Gastrocnemius medialis (tissue), 4 donors: ENCODE measurements around the gene NUDT5. TPM values are rescaled to one million over a fixed set of nuclear protein-coding genes. Genes with fewer than 3 reads are reported as not detected.

Experiments used
- ATAC-seq, 2 donors: fragments of 150-250 bp; one replicate each; pipeline ENCODE4 v1.9.1; 2016
- DNase-seq, 2 donors: peaks; one replicate each; pipeline ENCODE4 v3.0.0-alpha.2; 2019
- H3K27ac ChIP-seq, 4 donors: fragments of 200-600 bp; sonication (generic); 1 replicate in 1 of 4; 2 replicates in 3 of 4; pipeline ENCODE4 v1.5.1; 2016 to 2018; ENCODE audit warnings: mild to moderate bottlenecking in 2 of 4, moderate library complexity in 1 of 4
- H3K27me3 ChIP-seq, 3 donors: fragments of 200-600 bp; sonication (generic) in 2 of 3; 1 replicate in 1 of 3; 2 replicates in 2 of 3; pipeline versions ENCODE4 v1.5.1 to v1.6.0; 2016 to 2019; ENCODE audit warnings: mild to moderate bottlenecking in 1 of 3, moderate library complexity in 1 of 3
- H3K36me3 ChIP-seq, 2 donors: fragments of 200-600 bp; sonication (generic) in 1 of 2; one replicate each; pipeline ENCODE4 v1.5.1; 2017 to 2018
- H3K4me1 ChIP-seq, 2 donors: fragments of 200-600 bp; sonication (generic) in 1 of 2; one replicate each; pipeline ENCODE4 v1.5.1; 2016 to 2017; ENCODE audit warnings: mild to moderate bottlenecking in 2 of 2
- H3K4me3 ChIP-seq, 4 donors: fragments of 200-600 bp; sonication (generic) in 3 of 4; 1 replicate in 1 of 4; 2 replicates in 3 of 4; pipeline ENCODE4 v1.5.1; 2016 to 2019; ENCODE audit warnings: mild to moderate bottlenecking in 2 of 4
- H3K9me3 ChIP-seq, 3 donors: fragments of 200-600 bp; sonication (generic) in 2 of 3; 1 replicate in 1 of 3; 2 replicates in 2 of 3; pipeline ENCODE4 v1.5.1; 2016 to 2019
- POLR2A ChIP-seq, 2 donors: fragments of 450-650 bp; IDR thresholded peaks; one replicate each; pipeline ENCODE4 v1.6.1; 2017; ENCODE audit warnings: antibody characterized with exemption in 2 of 2, mild to moderate bottlenecking in 2 of 2, moderate library complexity in 2 of 2
- in situ Hi-C, 4 donors: fragments of 200-750 bp; cut with MboI; loops; one replicate each; pipeline versions ENCODE4 v1.15.0 to v1.8.0; 2017; ENCODE audit warnings: low sequenced_read_pairs in 4 of 4
- intact Hi-C: fragments of 100-400 bp; cut with DNase I; formaldehyde crosslinking; loops from one replicate; pipeline ENCODE4 v1.15.1; 2023; ENCODE audit warnings: low total_unique reads
- total RNA-seq, 4 donors: library from RNA; depleted of rRNA; stranded (reverse); fragments of >200 nt; gene quantifications; one replicate each; pipeline versions ENCODE4 v1.1.0 to v1.2.3, GENCODE V29; 2016
- TF ChIP-seq, protein P1 (sequence below), 5 experiments: fragments of 450-650 bp in 3 of 5; fragments of 200-600 bp in 2 of 5; sonication (generic) in 2 of 5; IDR thresholded peaks in 4 of 5; conservative IDR thresholded peaks in 1 of 5; 1 replicate in 4 of 5; 2 replicates in 1 of 5; pipeline ENCODE4 v1.5.1; 2016 to 2019; ENCODE audit warnings: antibody characterized with exemption in 5 of 5, mild to moderate bottlenecking in 3 of 5, moderate library complexity in 3 of 5

The NUDT5 gene
- total RNA-seq, 4 donors from 2014 or later: 5.1 to 8.2 (median 5.6) TPM

DNA sequence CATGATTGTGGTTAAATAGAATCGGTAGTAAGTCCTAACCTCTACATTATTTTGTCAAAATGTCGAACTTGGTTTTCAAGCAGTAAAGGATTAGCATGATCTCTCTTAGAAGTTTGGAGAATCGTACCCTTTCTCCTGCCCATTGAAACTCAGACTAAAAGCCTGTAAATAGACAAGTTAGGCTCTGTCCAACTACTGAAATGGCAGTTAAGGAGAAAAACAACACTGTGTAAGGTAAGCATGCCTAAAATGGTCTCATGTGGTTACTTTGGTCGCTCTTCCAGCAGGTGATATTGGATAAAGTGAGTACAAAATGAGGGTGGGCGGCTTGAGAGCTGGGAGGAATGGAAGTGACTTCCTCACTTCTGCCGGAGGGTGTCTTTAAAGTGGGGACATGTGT lies 41.2 kb downstream of the NUDT5 start:
- Histone ChIP-seq H3K4me3 (no peak overlapping the region), H3K27me3 (no peaks in the 10 kb centered on the region), H3K9me3 (no peaks in the 10 kb centered on the region), H3K27ac (no peak overlapping the region), H3K36me3 (peaks cover 0 to 24% of the 10 kb centered on the region in 2 donors), H3K4me1 (no peaks in the 10 kb centered on the region)
- in situ Hi-C loops (no loop called here), intact Hi-C loops (no loop called here)
- TF ChIP-seq, protein P1, sequence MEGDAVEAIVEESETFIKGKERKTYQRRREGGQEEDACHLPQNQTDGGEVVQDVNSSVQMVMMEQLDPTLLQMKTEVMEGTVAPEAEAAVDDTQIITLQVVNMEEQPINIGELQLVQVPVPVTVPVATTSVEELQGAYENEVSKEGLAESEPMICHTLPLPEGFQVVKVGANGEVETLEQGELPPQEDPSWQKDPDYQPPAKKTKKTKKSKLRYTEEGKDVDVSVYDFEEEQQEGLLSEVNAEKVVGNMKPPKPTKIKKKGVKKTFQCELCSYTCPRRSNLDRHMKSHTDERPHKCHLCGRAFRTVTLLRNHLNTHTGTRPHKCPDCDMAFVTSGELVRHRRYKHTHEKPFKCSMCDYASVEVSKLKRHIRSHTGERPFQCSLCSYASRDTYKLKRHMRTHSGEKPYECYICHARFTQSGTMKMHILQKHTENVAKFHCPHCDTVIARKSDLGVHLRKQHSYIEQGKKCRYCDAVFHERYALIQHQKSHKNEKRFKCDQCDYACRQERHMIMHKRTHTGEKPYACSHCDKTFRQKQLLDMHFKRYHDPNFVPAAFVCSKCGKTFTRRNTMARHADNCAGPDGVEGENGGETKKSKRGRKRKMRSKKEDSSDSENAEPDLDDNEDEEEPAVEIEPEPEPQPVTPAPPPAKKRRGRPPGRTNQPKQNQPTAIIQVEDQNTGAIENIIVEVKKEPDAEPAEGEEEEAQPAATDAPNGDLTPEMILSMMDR (IDR thresholded peaks at IDR 0.05 in 4 of 5, conservative IDR thresholded peaks at IDR 0.05 in 1 of 5): no peak
- no peak for TF ChIP-seq POLR2A (IDR thresholded peaks at IDR 0.05)
- DNase-seq (no peak), ATAC-seq (no peak)

DNA sequence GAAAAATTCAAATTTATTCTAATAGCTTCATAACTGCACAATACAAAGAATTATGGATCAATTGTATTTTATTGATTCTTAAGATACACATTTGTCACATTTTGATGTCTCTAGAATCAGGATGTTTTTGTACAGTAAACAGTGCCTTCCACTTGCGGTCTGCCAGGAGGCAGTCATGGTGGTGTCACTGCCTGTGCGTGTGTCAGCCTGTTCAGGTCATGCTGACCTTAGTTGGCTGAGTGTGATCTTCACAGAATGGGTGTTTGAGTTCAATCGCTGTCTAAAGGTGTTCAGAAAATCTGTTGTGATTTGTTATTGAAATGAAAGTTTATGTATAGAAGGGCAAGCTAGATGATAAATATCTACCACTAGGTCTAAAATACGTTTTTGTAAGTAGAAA lies 45.5 kb downstream of the NUDT5 start:
- H3K27me3 ChIP-seq: no peaks in the 10 kb centered on the region
- H3K9me3 ChIP-seq: no peaks in the 10 kb centered on the region
- ATAC-seq (no peak), DNase-seq (no peak)
- TF ChIP-seq, protein P1 (IDR thresholded peaks at IDR 0.05 in 4 of 5, conservative IDR thresholded peaks at IDR 0.05 in 1 of 5): no peak
- H3K4me1 ChIP-seq: no peaks in the 10 kb centered on the region
- in situ Hi-C loops: no loop called here
- H3K4me3 ChIP-seq: no peak overlapping the region
- peaks cover 0 to 14% of the 10 kb centered on the region in 2 donors for H3K36me3 ChIP-seq
- H3K27ac ChIP-seq: no peak overlapping the region
- intact Hi-C loops: no loop called here

DNA sequence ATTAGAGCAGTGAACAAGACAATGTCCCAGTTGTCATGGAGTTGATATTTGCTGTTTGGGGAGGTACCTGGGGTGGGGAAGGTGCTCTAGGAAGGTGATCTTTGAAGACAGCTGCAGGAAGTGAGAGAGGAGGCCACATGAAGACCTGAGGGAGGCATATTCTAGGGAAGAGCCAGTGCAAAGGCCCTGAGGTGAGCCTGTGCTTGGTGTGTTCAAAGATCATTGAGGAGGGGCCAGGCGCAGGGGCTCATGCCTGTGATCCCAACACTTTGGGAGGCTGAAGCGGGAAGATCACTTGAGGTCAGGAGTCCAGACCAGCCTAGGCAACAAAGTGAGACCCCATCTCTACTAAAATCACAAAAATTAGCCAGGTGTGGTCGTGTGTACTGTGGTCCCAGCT lies 51.2 kb downstream of the NUDT5 start:
- Histone ChIP-seq H3K4me3 (no peak overlapping the region), H3K27me3 (no peaks in the 10 kb centered on the region), H3K27ac (no peak overlapping the region), H3K4me1 (no peaks in the 10 kb centered on the region), H3K36me3 (peaks cover 0 to 37% of the 10 kb centered on the region in 2 donors), H3K9me3 (no peaks in the 10 kb centered on the region)
- no peak for DNase-seq
- TF ChIP-seq, protein P1 (IDR thresholded peaks at IDR 0.05 in 4 of 5, conservative IDR thresholded peaks at IDR 0.05 in 1 of 5): no peak
- TF ChIP-seq POLR2A (IDR thresholded peaks at IDR 0.05): no peak
- ATAC-seq: no peak
- intact Hi-C loops: no loop called here
- in situ Hi-C loops: no loop called here

DNA sequence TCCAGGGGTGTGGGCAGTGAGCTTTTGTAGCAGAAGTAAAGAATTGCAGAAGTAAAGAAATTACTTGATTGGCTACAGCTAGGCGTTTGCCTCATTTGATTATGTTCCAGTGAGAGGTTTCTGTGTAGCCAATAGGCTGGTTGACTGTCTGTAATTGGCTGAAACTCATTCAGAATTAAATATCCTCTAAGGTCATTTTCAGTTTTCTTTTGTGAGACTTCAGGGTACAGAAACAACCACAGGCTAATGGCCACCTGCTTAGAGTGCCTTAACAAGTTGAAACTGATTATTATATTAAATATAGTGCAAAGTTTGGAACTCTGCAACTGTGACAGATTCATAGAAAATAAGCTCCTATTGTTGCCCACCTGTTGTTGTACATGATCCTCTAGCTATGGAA lies 55.7 kb downstream of the NUDT5 start:
- H3K27ac ChIP-seq: no peak overlapping the region
- H3K27me3 ChIP-seq: no peaks in the 10 kb centered on the region
- in situ Hi-C loops (no loop called here), intact Hi-C loops (no loop called here)
- ATAC-seq (no peak), DNase-seq (no peak)
- no peaks in the 10 kb centered on the region for H3K4me1 ChIP-seq
- no peak overlapping the region for H3K4me3 ChIP-seq
- H3K36me3 ChIP-seq: peaks cover 0 to 62% of the 10 kb centered on the region in 2 donors
- TF ChIP-seq, protein P1 (IDR thresholded peaks at IDR 0.05 in 4 of 5, conservative IDR thresholded peaks at IDR 0.05 in 1 of 5): no peak
- no peak for TF ChIP-seq POLR2A (IDR thresholded peaks at IDR 0.05)
- H3K9me3 ChIP-seq: no peaks in the 10 kb centered on the region

DNA sequence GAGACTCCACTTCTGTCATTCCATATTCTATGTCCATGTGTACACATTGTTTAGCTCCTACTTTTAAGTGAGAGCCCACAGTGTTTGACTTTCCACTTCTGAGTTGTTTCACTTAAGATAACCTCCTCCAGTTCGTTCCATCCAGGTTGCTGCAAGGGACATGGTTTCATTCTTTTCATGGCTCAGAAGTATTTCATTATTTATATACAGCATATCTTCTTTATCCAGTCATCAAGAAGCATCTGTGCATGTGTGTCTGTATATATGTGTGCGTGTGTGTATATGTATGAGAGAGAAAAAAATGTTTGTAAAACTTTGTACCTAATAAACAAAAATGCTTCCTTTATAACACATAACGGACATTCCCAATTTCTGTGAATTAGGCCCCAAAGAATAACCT lies 60.1 kb downstream of the NUDT5 start:
- Histone ChIP-seq H3K9me3 (no peaks in the 10 kb centered on the region), H3K27ac (no peak overlapping the region), H3K27me3 (no peaks in the 10 kb centered on the region), H3K4me3 (no peak overlapping the region), H3K4me1 (peaks cover 1 to 2% of the 10 kb centered on the region in 2 donors), H3K36me3 (peaks cover 0 to 39% of the 10 kb centered on the region in 2 donors)
- ATAC-seq (no peak), DNase-seq (no peak)
- in situ Hi-C loops: no loop called here
- TF ChIP-seq, protein P1 (IDR thresholded peaks at IDR 0.05 in 4 of 5, conservative IDR thresholded peaks at IDR 0.05 in 1 of 5): no peak
- TF ChIP-seq POLR2A (IDR thresholded peaks at IDR 0.05): no peak
- intact Hi-C loops: no loop called here
